Activated CD4-positive, alpha-beta T cell treated with anti-CD3 and anti-CD28 coated beads for 4 hours (primary cell): ENCODE measurements around the gene CMC4.
A peak's percentile ranks its signal among the peaks of the same experiment; 100 is the strongest.

Experiments used
- DNase-seq, 2 donors: peaks; one replicate each; pipeline ENCODE4 v3.0.0-alpha.2; 2020

The CMC4 gene

DNA sequence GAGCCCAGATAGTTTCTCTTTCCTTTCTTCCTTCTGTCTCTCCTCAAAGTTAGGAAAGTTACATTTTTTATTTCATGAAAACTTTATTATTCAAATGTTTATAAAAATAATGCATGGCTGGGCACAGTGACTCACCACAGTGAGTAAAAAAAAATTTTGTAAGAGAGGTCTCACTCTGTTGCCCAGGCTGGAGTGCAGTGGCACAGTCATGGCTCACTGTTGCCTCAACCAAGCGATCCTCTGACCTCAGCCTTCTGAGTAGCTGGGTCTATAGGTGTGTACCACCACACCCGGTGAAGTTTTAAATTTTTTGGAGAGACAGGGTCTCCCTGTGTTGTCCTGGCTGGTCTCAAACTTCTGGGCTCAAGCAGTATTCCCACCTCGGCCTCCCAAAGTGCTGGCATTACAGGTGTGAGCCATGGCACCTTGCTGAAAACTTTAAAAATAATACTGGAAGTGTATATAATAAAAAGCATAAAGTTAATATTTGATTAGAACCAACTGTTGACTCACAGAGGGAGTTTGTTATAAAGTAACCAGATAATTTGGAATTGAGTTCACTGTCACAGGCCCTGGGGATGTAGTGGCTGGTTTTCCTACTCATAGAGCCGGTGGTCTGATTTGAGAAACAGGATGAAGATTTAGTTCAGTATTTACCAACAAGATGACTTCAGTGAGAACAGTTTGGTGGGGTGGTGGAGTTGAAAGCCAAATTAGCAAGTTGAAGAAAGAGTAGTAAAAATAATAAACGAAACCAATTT lies 18.0 kb downstream of the CMC4 start:
- no peak for DNase-seq

DNA sequence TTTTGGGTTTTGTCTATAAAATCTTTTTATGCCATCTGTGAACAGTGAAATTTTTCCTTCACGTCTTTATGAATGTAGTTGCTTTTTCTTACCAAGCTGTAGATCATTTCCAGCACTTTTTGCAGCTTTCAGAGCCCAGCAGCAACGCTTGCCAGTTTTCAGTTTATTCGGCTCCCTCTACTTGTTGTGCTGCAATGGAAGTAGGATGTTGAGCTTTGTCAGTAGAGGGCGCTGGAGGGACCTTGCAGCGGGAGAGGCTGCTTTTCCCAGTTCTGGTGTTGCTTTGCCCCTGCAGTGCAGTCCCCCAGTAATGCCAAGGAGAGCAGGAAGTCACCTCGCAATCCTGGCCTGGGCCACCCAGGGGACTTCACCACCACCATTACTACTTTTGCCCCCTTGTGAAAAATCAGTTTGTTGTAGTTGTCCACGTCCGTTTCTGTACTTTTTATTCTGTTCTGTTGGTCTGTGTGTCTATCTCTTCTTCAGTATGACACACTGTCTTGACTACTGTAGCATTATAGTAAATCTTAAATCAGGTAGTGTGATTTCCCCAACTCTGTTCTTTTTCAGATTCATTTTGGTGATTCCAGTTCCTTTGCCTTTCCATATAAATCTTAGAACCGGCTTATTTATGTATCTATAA lies 21.8 kb downstream of the CMC4 start:
- DNase-seq, result peak; percentile 32 to 51

DNA sequence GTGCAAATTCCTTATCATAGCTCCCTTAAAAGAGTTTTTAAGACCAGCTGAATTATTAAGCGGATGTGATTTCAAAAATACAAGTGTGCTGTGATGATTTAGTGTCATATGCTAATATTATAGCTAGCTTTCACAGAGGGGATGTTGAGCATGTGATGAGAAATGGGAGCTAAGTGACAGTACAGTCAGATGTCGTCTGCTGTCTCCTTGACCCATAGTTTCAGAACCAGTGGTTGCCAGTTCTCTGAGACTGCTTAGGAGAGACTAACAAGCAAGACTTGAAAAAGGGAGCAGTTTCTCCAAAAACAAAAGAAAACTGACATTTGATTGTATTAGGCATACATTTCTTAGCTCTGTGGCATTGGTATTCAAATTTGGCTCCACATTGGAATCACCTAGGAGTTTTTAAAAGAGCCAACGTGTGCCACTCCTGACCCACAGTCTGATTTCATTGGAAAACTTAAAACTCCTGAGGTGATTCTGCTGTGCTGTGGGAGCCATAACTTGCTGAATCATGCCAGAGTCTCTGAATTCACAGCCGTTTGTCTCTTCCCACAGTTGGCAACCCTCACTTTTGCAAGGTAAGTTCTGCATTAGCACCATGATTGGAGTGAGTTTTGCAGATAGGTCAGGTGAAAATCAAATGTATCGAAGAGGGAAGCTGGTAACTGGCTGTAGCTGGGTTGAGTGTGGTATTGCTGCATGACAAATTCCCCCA lies 24.0 kb downstream of the CMC4 start:
- DNase-seq, result no peak

GRCh38 chrX:155046129-155046810 lies 24.7 kb downstream of the CMC4 start:
- no peak for DNase-seq

DNA sequence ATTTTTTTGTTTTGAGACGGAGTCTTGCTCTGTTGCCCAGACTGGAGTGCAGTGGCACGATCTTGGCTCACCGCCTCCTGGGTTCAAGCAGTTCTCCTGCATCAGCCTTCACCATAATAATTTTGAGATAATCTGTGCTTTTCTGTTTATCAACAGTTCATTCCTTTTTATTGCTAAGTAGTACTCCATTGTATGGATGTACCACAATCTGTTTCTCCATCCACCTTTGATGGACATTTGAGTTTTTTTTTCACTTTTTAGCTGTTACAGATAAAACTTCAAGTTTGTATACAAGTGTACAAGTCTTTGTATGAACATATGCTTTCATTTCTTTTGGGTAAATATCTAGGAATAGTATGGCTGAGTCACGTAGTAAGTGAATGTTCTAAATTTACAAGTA lies 35.2 kb downstream of the CMC4 start:
- DNase-seq, result no peak

- DNase-seq, result no peak
Measured at GRCh38 chrX:155031657-155032056, 39.3 kb downstream of the CMC4 start.

DNA sequence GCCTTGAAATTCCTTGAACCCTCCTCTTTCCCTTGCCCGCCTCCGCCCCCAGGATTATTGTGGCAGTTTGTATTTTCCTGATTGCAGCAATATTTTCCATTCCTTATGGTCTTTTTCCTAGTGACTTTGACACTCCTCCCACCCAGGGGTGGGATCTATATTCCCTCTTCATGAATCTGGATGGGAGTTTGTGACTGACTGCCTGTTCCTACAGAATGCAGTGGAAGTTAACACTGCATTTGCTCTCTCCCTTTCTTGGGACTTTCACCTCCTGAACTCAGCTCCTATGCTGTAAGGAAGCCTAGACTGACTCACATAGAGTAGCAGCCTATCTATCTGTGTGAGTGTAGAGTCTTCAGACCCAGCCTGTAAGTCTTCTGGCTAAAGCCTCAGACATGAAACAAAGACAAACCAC lies 42.1 kb downstream of the CMC4 start:
- no peak for DNase-seq

GRCh38 chrX:155028129-155028528 lies 42.8 kb downstream of the CMC4 start:
- no peak for DNase-seq

DNA sequence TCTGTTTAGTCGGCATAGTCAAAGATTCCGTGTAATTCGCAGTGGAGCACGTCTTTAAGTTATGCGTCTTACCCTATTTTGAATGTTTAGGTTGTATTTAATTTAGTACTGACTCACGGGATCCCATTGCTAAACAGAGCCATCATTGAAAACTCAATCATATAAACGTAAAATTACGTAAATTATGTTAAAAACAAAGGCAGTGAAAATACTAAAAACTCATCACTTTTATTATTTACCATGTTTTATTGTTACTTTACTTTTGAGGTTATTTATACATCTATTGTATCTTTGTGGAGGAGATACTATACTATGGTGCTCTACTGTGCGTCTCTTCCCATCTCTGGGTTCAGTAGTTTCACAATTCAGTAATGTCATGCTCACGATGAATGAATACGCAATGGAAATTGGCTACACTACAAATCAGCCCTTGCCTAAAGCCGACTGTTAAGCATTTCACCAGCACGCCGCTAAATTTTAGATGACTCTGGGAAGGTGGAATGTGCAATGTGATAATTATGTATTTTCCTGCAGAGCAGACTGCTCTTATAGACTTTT lies 43.3 kb downstream of the CMC4 start:
- DNase-seq, result peak; percentile 4 to 6

- peak; percentile 89 to 91 for DNase-seq
Measured at GRCh38 chrX:155026727-155027508, 44.0 kb downstream of the CMC4 start, which contains the start of gene FUNDC2. Gene FUNDC2, plus strand, starts transcription at chrX:155026844. Its CDS starts 95 bp downstream, at chrX:155026939.

DNA sequence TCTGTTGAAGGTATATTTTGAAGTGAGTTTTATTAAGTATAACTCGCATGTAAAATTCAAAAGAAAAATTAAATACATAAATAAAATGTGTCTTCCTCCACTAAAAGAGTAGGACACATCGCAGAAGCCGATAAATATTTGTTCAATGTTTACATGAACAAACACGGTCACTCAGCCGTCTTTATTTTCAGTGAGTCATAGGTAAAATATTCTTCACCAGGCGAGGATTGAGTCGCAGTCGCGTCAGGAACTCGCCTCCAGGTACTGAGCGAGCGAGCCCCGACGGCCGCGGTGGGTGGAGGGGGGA lies 44.6 kb downstream of the CMC4 start:
- DNase-seq, result no peak

DNA sequence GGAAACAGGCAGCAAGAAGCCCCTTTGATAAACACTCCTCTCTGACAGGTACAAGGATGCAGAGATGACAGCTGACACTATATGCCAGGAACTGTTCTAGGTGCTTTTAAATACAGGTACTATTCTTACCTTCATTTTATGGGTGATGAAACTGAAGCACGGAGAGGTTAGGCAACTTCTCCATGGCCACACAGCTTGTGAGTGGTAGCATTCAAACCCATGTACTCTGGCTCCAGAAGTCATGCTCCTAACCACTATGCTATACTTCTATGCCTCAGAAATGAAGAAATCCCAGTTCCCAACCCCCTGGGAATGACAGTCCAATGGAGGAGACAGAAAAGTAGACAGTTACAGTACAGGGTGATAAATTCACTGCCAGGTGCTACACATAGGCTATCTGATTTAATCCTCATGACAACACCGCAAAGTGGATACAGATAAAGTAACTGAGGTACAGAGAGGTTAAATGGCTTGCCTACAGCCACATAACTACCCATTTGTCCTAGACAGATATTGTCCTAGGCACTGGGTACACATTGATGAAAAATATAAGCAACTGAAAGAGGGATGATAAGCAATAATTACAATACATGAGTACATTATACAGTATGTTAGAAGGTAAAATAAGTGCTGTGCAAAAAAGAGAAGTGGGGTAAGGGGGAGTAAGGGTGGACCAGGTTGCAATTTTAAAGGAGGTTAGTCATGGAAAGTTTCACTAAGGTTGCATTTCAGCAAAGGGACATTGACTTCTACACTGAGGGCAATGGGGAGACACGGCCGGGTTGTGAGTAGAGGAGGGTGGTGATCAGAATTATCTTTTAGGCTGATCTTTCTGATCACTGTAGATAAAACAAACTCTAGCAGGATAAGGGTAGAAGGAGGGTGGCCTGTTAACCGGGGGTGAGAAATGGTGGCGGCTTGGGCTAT lies 46.8 kb downstream of the CMC4 start:
- no peak for DNase-seq

GRCh38 chrX:155022585-155022984 lies 48.4 kb downstream of the CMC4 start, which contains the start of gene F8:
Gene F8, minus strand, starts transcription at chrX:155022723. Its CDS starts 171 bp downstream, at chrX:155022552.
- no peak for DNase-seq

DNA sequence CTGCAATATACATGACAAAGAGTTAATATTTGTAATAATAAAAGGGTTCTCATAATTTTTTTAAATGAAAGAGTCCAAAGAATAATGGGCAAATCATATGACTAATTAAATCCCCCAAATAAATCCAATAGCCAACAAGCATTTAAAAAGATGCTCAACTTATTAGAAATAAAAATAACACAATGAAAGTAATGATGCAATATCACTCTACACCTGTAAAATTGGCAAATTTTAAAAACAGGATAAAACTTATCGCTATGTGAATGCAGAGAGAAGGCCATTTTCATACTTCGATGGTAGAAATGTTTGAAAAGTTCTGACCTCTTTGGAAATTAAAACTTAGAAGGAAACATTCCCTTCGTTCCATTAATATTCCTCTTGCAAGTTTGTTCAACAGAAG lies 50.3 kb downstream of the CMC4 start:
- DNase-seq, result no peak
